ENCODE results near the gene H2BK1. TPM values are rescaled to one million over a fixed set of nuclear protein-coding genes. Genes with fewer than 3 reads are reported as not detected.

Gene H2BK1
- total and polyA plus RNA-seq, 2 of the 13 experiments (the other 11 are each of a cell fraction or from before 2014, with no cell fraction given) = not detected

- Histone ChIP-seq H3K27me3 (ENCODE audit: control insufficient read depth in 1 of 2, insufficient read depth in 2 of 2, low read length in 2 of 2) (peaks cover 17 to 80% of the 10 kb centered on the region in 2 experiments), H3K9me3 (ENCODE audit: low read length) (no peaks in the 10 kb centered on the region), H2AFZ (ENCODE audit: low read length) (no peak overlapping the region), H3K9ac (ENCODE audit: insufficient read depth, low read depth, low read length) (no peak overlapping the region), H4K20me1 (ENCODE audit: insufficient read depth, low read length) (no peaks in the 10 kb centered on the region), H3K4me2 (ENCODE audit: low read depth, low read length) (no peak overlapping the region), H3K79me2 (ENCODE audit: insufficient read depth, low read length) (no peaks in the 10 kb centered on the region), H3K27ac (ENCODE audit: extremely low read length, insufficient read depth, low read length) (no peak overlapping the region), H3K4me1 (ENCODE audit: insufficient read depth, low read length) (peaks cover 32% of the 10 kb centered on the region), H3K36me3 (replicated peaks in 1 of 2; ENCODE audit: control insufficient read depth in 1 of 2, insufficient read depth in 2 of 2, low read length in 2 of 2) (no peaks in the 10 kb centered on the region), H3K4me3 (replicated peaks in 1 of 3; ENCODE audit: insufficient read depth in 1 of 3, low read depth in 2 of 3, low read length in 3 of 3) (no peak overlapping the region)
- no peak for FAIRE-seq
- WGBS (ENCODE audit: low lambda C conversion rate) = 17% methylated on average over 2 of the region's 7 CpGs
- intact Hi-C loops (cut with micrococcal nuclease; ENCODE audit: unreplicated experiment) = no loop called here
- BruUV-seq (replicated peaks) = no TSS peak
- in situ Hi-C loops (cut with HindIII; ENCODE audit: extremely low pct_ligation_motif_present, low pct_unique_long_range_greater_than_20kb) = loop anchor here (5.0 kb wide), 1 partner anchor 48 kb away; no protein-coding TSS in a partner anchor
- no peak for ATAC-seq
- CTCF ChIA-PET (ENCODE audit: low intra/inter-chr PET ratio, low total read pairs) = no interaction called here
- no peak for DNase-seq (ENCODE audit: low spot score)
- POLR2A ChIA-PET = no interaction called here
- TF ChIP-seq ZMYM4 (CRISPR knock-in tag; IDR thresholded peaks at IDR 0.05) = no peak
- TF ChIP-seq, protein P1, sequence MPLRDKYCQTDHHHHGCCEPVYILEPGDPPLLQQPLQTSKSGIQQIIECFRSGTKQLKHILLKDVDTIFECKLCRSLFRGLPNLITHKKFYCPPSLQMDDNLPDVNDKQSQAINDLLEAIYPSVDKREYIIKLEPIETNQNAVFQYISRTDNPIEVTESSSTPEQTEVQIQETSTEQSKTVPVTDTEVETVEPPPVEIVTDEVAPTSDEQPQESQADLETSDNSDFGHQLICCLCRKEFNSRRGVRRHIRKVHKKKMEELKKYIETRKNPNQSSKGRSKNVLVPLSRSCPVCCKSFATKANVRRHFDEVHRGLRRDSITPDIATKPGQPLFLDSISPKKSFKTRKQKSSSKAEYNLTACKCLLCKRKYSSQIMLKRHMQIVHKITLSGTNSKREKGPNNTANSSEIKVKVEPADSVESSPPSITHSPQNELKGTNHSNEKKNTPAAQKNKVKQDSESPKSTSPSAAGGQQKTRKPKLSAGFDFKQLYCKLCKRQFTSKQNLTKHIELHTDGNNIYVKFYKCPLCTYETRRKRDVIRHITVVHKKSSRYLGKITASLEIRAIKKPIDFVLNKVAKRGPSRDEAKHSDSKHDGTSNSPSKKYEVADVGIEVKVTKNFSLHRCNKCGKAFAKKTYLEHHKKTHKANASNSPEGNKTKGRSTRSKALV (CRISPR knock-in tag; IDR thresholded peaks at IDR 0.05) = no peak
- TF ChIP-seq ZNF841 (CRISPR knock-in tag; IDR thresholded peaks at IDR 0.05; ENCODE audit: borderline replicate concordance) = no peak
- no peak for TF ChIP-seq PTBP1 (IDR thresholded peaks at IDR 0.05; ENCODE audit: low read depth, low read length, poor library complexity, severe bottlenecking)
- TF ChIP-seq REPIN1 (CRISPR knock-in tag; IDR thresholded peaks at IDR 0.05; ENCODE audit: borderline replicate concordance, low read depth) = no peak
- no peak for TF ChIP-seq ZBED4 (CRISPR knock-in tag; IDR thresholded peaks at IDR 0.05; ENCODE audit: borderline replicate concordance)
- TF ChIP-seq, protein P2, sequence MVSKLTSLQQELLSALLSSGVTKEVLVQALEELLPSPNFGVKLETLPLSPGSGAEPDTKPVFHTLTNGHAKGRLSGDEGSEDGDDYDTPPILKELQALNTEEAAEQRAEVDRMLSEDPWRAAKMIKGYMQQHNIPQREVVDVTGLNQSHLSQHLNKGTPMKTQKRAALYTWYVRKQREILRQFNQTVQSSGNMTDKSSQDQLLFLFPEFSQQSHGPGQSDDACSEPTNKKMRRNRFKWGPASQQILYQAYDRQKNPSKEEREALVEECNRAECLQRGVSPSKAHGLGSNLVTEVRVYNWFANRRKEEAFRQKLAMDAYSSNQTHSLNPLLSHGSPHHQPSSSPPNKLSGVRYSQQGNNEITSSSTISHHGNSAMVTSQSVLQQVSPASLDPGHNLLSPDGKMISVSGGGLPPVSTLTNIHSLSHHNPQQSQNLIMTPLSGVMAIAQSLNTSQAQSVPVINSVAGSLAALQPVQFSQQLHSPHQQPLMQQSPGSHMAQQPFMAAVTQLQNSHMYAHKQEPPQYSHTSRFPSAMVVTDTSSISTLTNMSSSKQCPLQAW (CRISPR knock-in tag; IDR thresholded peaks at IDR 0.05) = no peak
- no peak for TF ChIP-seq SMARCE1 (IDR thresholded peaks at IDR 0.05; ENCODE audit: borderline replicate concordance)
- no peak for TF ChIP-seq SATB2 (CRISPR knock-in tag; IDR thresholded peaks at IDR 0.05)
- TF ChIP-seq BRD4 (CRISPR knock-in tag; IDR thresholded peaks at IDR 0.05) = no peak
- TF ChIP-seq ZZZ3 (CRISPR knock-in tag; IDR thresholded peaks at IDR 0.05; ENCODE audit: borderline replicate concordance) = no peak
- TF ChIP-seq, protein P3, sequence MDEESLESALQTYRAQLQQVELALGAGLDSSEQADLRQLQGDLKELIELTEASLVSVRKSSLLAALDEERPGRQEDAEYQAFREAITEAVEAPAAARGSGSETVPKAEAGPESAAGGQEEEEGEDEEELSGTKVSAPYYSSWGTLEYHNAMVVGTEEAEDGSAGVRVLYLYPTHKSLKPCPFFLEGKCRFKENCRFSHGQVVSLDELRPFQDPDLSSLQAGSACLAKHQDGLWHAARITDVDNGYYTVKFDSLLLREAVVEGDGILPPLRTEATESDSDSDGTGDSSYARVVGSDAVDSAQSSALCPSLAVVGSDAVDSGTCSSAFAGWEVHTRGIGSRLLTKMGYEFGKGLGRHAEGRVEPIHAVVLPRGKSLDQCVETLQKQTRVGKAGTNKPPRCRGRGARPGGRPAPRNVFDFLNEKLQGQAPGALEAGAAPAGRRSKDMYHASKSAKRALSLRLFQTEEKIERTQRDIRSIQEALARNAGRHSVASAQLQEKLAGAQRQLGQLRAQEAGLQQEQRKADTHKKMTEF (CRISPR knock-in tag; IDR thresholded peaks at IDR 0.05) = no peak
- TF ChIP-seq TP53 (CRISPR knock-in tag; conservative IDR thresholded peaks at IDR 0.05) = no peak
Observed at GRCh38 chr7:151254316-151254715, 44.0 kb upstream of the H2BK1 start.
